MCF 10A (cell line): ENCODE data around the gene UNKL. TPM values are rescaled to one million over a fixed set of nuclear protein-coding genes. Genes with fewer than 3 reads are reported as not detected.

Source experiments
- BruUV-seq: library from RNA; stranded (reverse); fragments of 400-500 nt; replicated peaks from 2 replicates; lab custom pipeline; 2021; lab: Mats Ljungman, UMichigan
- CTCF ChIA-PET: fragments of 300-600 bp; sonication (Branson Sonifier 250); formaldehyde crosslinking; extraction: SDS; loops from one replicate; lab custom pipeline; 2021; ENCODE audit warnings: antibody characterized with exemption, inconsistent platforms; lab: Yijun Ruan, JAX
- POLR2A ChIA-PET: fragments of 300-600, 350-650 bp; sonication (Branson Sonifier 250); formaldehyde crosslinking; extraction: SDS; loops from one replicate; lab custom pipeline; 2020; ENCODE audit warnings: antibody characterized with exemption, inconsistent platforms; lab: Yijun Ruan, JAX
- DNase-seq: peaks from one replicate; pipeline ENCODE4 v3.0.0-alpha.2; 2018; ENCODE audit not compliant: unreplicated experiment
- H3K27ac Mint-ChIP-seq: one replicate; pipeline ENCODE4 v1.8.0; 2022; ENCODE audit warnings: mild to moderate bottlenecking, low read depth, mixed read lengths; ENCODE audit not compliant: unreplicated experiment
- H3K27me3 Mint-ChIP-seq: one replicate; pipeline ENCODE4 v1.8.0; 2022; ENCODE audit warnings: mixed read lengths; ENCODE audit not compliant: insufficient read depth, unreplicated experiment
- H3K36me3 Mint-ChIP-seq: one replicate; pipeline ENCODE4 v1.8.0; 2022; ENCODE audit warnings: mild to moderate bottlenecking, moderate library complexity, mixed read lengths; ENCODE audit not compliant: insufficient read depth, unreplicated experiment
- H3K4me1 Mint-ChIP-seq: one replicate; pipeline ENCODE4 v1.8.0; 2022; ENCODE audit warnings: mixed read lengths; ENCODE audit not compliant: insufficient read depth, unreplicated experiment
- H3K4me3 Mint-ChIP-seq: one replicate; pipeline ENCODE4 v1.8.0; 2022; ENCODE audit warnings: mild to moderate bottlenecking, moderate library complexity, mixed read lengths; ENCODE audit not compliant: unreplicated experiment
- H3K9me3 Mint-ChIP-seq: one replicate; pipeline ENCODE4 v1.8.0; 2022; ENCODE audit warnings: mixed read lengths; ENCODE audit not compliant: unreplicated experiment
- intact Hi-C: fragments of 100-400 bp; cut with micrococcal nuclease; formaldehyde crosslinking; loops from 2 replicates; pipeline ENCODE4 v1.14.1; 2022
- total RNA-seq: library from RNA; stranded (reverse); gene quantifications from 2 replicates; pipeline ENCODE4 v1.2.3, GENCODE V29; 2022
- TF ChIP-seq, protein P1 (sequence below): fragments of 200-600 bp; IDR thresholded peaks from one replicate; pipeline ENCODE4 v1.8.0; 2022; ENCODE audit warnings: antibody characterized with exemption, mild to moderate bottlenecking; ENCODE audit not compliant: unreplicated experiment

UNKL gene
- total RNA-seq, 1 experiment from 2014 or later: 12.3 TPM

GRCh38 chr16:1320658-1321240 lies 93.8 kb downstream of the UNKL start:
- Mint-ChIP-seq H3K4me3 (no peak overlapping the region), H3K27ac (no peak overlapping the region), H3K4me1 (no peaks in the 10 kb centered on the region), H3K36me3 (peaks cover 84% of the 10 kb centered on the region), H3K27me3 (no peaks in the 10 kb centered on the region), H3K9me3 (no peaks in the 10 kb centered on the region)
- intact Hi-C loops: no loop called here
- ChIA-PET POLR2A (no interaction called here), CTCF (interaction anchor here (0.6 kb wide), 1 partner anchor 46 kb away, joined by 4 read pairs; no protein-coding TSS in a partner anchor)
- no peak for DNase-seq
- BruUV-seq: no TSS peak
- TF ChIP-seq, protein P1, sequence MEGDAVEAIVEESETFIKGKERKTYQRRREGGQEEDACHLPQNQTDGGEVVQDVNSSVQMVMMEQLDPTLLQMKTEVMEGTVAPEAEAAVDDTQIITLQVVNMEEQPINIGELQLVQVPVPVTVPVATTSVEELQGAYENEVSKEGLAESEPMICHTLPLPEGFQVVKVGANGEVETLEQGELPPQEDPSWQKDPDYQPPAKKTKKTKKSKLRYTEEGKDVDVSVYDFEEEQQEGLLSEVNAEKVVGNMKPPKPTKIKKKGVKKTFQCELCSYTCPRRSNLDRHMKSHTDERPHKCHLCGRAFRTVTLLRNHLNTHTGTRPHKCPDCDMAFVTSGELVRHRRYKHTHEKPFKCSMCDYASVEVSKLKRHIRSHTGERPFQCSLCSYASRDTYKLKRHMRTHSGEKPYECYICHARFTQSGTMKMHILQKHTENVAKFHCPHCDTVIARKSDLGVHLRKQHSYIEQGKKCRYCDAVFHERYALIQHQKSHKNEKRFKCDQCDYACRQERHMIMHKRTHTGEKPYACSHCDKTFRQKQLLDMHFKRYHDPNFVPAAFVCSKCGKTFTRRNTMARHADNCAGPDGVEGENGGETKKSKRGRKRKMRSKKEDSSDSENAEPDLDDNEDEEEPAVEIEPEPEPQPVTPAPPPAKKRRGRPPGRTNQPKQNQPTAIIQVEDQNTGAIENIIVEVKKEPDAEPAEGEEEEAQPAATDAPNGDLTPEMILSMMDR: no peak

- Mint-ChIP-seq H3K27ac (no peak overlapping the region), H3K27me3 (no peaks in the 10 kb centered on the region), H3K9me3 (no peaks in the 10 kb centered on the region), H3K36me3 (peaks cover 89% of the 10 kb centered on the region), H3K4me1 (no peaks in the 10 kb centered on the region), H3K4me3 (no peak overlapping the region)
- no TSS peak for BruUV-seq
- intact Hi-C loops: no loop called here
- ChIA-PET CTCF (interaction anchor here (0.6 kb wide), 1 partner anchor 46 kb away, joined by 4 read pairs; no protein-coding TSS in a partner anchor), POLR2A (no interaction called here)
- DNase-seq: no peak
- TF ChIP-seq, protein P1: no peak
These were observed 94.4 kb downstream of the UNKL start for GRCh38 chr16:1320097-1320496.

DNA sequence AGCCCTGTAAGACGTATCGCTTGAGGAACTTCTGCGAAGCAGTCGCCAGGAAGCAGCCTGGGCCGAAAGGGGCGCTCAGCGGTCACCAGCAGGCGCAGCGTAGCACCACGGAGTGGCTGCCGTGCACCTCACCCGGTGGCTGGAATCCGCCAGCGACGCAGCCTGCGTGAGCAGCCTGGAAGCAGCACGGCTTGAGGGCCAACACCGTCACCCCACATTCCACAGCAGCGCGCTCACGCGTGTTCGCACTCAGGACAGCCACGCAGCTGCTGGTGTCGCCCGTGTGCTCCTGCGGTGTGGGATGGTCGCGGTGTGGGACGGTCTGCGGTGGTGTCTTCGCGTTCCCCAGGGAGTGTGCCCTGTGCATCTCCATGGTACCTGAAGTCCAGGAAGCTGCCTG lies 95.5 kb downstream of the UNKL start:
- H3K36me3 Mint-ChIP-seq: peaks cover 93% of the 10 kb centered on the region
- no peaks in the 10 kb centered on the region for H3K9me3 Mint-ChIP-seq
- H3K27ac Mint-ChIP-seq: no peak overlapping the region
- no peak overlapping the region for H3K4me3 Mint-ChIP-seq
- no peak for DNase-seq
- intact Hi-C loops: no loop called here
- H3K4me1 Mint-ChIP-seq: no peaks in the 10 kb centered on the region
- BruUV-seq: no TSS peak
- POLR2A ChIA-PET: no interaction called here
- TF ChIP-seq, protein P1: no peak
- CTCF ChIA-PET: interaction anchor here (0.6 kb wide), 1 partner anchor 463 kb away, joined by 4 read pairs; the partner anchor contains the start of gene SPSB3
- H3K27me3 Mint-ChIP-seq: no peaks in the 10 kb centered on the region

GRCh38 chr16:1318268-1318545 lies 96.3 kb downstream of the UNKL start:
- H3K4me3 Mint-ChIP-seq: no peak overlapping the region
- H3K9me3 Mint-ChIP-seq: no peaks in the 10 kb centered on the region
- H3K27ac Mint-ChIP-seq: no peak overlapping the region
- BruUV-seq: no TSS peak
- no peaks in the 10 kb centered on the region for H3K4me1 Mint-ChIP-seq
- TF ChIP-seq, protein P1: no peak
- intact Hi-C loops: no loop called here
- ChIA-PET POLR2A (interaction anchor here (1.5 kb wide), 1 partner anchor 25 kb away, joined by 3 read pairs; no protein-coding TSS in a partner anchor), CTCF (no interaction called here)
- H3K27me3 Mint-ChIP-seq: no peaks in the 10 kb centered on the region
- DNase-seq: no peak
- H3K36me3 Mint-ChIP-seq: peaks cover 87% of the 10 kb centered on the region
